NCI-H510A treated with DMSO at 0.1 percent for 48 hours (cell line): ENCODE data around the gene NLGN1.
"Not testable (repeated sequence)": the region's sequence is repeated elsewhere in the genome, so short reads cannot be mapped to it uniquely, and the experiment has no call there.

Source experiments
- DNase-seq: peaks from one replicate; lab custom pipeline; 2025; lab: John Stamatoyannopoulos, UW

The NLGN1 gene

DNA sequence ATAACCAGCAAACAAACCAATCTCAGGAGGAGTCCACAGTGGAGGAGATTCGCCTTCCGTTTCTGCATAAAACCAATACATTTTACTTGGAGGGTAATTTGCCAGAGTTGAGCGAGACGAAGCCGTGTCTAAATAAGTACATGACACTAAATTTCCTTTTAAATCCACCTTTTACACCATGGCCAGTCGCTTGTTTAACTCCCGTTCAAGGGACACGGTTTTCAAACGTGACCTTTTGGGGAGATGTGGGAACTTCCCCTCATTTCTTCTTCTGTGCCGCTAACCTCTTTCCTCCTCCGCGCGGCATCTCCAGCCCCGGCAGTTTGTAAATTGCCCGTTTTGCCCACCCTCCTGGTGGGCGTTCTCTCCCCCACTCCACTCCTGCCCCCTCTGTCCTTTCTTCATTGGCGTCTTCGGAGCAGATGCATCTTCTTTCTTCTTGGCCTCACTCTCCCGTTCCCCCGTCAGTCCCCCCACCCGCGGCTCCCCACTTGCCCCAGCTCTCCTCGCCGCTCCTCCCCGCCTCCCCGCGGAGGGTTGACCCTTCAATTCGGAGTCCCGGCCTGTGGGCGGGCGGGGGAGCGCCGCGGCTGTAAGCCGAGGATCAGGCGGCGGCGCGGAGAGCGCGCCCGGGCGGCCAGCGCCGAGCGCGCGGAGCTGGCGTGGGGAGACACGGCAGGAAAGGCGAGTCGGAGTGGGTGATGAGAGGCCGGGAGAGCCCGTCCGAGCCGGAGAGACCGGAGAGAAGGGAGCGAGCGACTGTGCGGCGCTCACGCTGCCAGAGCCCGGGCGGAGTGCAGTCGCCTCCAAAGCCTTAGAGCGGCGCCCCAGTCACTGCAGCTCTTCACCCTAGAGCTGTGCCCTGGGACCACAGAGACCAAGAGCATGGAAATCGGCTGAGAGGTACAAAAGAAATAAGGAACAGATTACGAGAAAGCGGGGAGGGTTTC, at the start of gene NLGN1:
Gene NLGN1, plus strand, starts transcription at position 584 of the 950 bp plus-strand sequence.
- peak; percentile 74 for DNase-seq

- DNase-seq = no peak
Measured at GRCh38 chr3:173351886-173352285, 45.7 kb upstream of the NLGN1 start.

- not testable (repeated sequence) for DNase-seq
Measured at GRCh38 chr3:173353137-173353536, 44.4 kb upstream of the NLGN1 start.

DNA sequence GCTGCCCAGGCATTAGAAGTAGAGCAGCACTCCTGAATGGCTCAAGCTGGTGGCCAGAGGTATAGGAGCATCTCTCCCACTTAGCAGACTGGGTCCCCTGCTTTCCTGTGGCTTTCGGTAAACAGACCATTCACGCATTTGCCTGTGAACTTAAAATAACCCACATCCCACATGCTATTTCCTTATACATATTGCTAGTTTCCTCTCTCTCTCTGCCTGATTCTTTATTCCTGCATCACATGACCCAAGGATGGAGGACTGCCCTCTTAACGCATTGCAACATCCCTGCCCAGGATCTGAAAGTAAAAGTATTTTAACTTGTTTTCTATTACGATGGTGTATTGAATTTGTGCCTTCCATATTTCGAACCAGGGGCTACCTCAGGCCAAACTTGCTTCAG, 43.4 kb upstream of the NLGN1 start:
- no peak for DNase-seq

DNA sequence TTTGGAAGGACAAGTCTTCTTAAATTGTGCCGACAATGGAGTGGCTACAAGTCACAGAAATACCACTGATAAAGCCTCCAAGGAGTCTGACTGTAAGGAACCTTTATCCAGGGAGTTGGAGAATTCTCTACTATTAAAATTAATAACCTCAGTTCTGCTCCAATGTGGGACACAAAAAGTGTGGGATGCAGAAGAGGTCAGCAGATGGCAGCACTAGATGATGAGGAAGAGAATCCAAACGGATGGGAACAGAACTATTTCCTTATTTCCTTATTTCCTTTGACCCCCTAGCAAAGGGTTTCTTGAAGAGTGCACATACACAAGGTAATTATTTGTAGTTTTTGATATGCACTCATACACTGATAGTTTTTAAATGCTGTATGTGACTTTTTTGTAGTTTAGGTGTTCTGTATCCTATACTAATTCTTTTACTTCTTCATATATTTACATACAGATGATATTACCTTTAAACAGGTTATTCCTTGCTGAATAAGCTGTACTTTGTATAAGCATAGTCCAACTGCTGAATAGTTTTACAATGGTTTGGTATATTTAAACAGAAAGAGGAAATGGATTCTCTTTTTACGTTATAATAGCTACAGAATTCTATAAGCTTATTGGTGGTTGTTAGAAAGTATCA, 25.6 kb upstream of the NLGN1 start:
- DNase-seq = peak; percentile 29

DNA sequence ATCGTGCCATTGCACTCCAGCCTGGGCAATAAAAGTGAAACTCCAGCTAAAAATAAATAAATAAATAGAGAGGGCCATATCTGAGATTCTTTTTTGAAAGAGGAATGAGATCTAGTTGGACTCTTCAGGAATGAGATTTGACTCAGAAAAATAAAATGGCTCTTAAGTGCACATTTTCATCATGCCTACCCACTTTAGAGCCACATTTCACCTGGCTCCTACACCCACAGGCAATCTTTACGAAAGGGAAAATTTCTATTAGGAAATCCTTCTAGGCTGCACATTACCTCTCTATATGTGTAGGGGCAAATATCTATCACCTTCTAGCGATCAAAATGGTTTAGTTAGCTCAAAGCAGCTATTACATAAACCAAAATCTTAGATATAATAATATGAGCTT, 16.9 kb upstream of the NLGN1 start:
- DNase-seq = no peak

DNA sequence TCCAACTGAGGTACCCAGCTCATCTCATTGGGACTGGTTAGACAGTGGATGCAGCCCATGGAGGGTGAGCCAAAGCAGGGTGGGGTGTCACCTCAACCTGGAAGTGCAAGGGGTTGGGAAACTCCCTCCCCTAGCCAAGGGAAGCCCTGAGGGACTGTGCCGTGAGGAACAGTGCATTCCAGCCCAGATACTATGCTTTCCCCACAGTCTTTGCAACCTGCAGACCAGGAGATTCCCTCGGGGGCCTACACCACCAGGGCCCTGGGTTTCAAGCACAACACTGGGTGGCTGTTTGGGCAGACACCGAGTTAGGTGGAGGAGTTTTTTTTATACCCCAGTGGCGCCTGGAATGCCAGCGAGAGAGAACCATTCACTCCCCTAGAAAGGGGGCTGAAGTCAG, 15.6 kb upstream of the NLGN1 start:
- DNase-seq = not testable (repeated sequence)

DNA sequence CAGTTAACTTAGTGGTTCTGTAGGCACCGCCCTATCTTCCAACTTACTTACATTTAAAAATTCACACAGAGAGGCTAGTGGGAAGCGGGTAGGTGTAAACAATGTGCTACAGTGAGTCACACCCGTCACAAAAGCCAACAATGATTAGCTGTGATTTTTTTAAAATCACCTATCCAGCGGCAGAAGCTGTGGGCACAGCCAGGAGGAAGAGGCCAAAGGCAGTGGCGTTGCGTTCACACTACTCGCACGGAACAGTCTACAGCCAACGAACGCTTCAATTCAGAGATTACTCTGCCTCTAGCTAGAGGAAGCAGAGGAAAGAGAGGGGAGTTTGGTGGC, 2.5 kb upstream of the NLGN1 start:
- peak; percentile 85 for DNase-seq

DNA sequence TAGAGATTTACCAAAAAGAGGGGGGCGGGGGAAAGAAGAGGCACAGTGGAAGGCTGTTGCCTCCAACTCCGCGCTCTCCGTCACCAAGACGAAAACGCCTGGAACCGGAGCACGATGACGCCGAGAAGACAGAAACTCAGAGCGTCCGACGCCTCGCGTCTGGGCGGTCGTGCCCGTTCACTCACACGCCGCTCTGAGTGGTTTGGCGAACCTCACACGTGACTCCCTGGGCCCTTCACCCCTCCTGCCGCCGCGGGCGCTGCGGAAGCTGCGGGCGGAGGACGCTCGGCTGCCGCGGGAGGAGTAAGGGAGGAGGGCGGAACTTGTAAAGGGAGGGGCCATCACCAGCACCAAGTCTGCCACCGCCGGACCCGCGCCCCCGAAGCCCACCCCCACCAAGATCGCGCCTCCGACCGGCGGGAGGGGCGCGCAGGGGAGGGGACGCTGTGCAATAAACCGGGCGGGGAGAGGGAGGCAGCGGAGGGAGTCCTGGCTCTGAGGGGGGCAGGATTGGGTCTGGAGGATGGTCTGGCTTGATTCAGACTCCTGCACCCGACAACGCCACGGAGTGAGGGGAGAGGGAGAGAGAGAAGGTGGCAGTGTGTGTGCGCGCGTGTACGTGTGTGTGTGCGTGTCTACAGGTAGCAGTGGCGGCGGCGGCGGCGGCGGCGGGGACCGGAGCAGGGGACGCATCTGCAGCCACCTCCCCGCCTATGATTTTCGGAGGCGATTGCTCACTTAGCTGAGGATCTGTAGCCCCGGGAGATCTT, 1.9 kb upstream of the NLGN1 start:
- DNase-seq = peak; percentile 85

DNA sequence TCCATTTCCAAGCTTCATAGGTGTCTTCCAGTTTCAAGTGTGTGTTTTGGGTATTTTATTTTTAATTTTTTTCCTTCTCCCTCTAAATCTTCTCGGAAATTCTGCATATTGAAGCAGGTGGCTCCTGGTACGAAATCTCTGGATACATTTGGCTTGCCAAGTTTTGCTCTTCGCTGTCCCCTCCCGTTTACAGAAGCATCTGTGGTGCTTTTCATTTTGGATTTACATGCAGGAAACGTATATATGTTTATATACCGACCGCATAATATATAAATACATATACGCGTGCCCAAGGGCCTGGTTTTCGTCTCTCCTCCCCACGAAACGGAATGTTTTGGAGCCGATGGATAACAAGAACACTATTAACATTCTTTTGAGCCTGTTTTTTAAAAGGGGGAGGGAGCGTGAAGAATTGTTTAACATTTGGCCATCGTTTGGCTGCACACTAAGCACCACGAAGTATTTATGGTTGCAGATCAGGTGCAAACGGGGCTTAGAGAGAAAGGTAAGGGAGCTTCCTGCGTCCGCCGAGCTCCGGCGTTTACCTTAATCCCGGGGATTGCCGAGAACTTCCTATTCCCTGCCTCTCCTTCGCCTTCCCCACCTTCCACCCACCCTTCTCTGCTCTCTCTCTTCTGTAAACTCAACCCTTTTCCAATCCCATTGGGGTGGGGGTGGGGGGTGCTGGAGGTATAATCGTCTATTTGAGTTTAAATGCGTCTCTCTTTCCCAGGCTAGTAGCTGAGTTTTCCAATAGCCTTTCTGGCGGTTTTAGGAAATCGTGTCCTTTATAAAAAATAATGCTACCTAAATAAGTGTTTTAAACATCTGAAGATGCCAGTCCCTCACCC, 1.1 kb upstream of the NLGN1 start:
- DNase-seq = peak; percentile 62

DNA sequence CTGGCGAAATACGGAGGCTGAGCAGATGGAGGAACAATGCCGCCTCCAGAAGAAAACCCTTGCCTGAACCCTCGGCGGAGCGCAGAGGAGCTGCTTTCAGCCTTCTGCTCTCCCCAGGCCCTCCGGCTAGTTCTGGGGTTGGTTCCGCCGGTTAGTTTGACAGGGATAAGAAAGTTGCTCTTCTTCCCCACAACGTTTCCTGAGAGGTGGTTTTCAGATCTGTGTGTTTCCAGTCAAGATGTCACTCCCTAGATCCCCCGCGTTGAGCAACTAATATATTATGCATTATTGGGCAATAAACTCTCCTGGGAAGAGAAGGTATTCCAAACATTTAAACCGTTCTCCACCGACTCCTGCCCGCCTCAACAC, 551 bp downstream of the NLGN1 start:
- DNase-seq = peak; percentile 39

DNA sequence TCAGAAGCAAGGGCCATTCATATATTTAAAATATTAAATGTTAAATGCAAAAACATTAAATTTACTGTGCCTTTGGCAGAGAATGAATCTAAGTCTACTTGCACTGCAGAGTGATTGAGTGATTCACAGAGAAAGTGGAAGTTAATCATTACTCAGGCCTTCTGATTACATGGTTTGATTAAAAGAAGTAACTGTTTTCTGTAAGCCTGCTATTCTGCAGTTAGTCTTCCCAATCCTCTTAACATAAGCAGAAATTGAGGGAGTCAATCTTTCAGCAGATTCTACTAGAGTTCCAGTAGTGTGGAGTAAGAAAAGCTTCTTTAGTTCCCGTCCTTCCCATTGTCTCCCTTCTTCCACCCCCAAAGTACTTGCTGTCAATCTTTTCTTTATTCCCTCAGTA, 1.5 kb downstream of the NLGN1 start:
- DNase-seq = no peak

- no peak for DNase-seq
Measured at GRCh38 chr3:173401369-173401768, 3.8 kb downstream of the NLGN1 start.

DNA sequence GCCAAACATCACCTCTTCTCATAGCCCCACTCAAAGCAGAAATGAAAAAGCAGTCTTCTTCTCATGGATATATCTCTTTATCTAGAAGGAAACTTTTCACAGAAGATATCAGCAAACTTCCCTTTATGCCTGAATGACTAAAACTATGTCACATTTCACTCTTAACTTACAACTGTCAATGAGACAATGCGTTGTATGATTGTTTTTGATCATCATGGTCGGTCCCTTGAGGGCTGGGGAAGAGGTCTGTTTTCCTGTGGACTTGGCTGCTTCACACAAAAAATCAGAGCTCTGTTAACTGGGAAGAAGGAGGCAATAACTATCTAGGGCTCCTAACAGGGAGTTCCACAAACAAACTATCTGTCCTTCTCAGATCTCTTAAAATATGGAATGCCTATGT, 5.1 kb downstream of the NLGN1 start:
- DNase-seq = no peak

DNA sequence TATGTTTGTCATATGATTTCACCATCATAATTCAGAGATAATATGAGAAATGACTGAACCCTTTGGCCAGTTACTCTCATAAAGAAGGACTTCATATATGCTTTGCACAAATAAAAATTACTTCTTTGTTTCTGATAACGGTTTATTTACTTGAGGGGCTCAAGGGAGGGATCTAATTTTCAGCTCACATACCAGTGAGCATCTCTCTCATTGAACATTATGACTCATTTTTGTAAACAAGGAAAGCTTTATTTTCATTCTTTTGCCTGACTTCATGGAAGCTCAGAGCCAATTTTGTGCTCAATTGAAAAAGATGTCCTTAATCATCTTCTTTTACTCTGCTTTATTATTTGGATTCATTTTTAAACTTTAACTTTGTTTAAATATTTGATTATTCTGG, 5.8 kb downstream of the NLGN1 start:
- no peak for DNase-seq

DNA sequence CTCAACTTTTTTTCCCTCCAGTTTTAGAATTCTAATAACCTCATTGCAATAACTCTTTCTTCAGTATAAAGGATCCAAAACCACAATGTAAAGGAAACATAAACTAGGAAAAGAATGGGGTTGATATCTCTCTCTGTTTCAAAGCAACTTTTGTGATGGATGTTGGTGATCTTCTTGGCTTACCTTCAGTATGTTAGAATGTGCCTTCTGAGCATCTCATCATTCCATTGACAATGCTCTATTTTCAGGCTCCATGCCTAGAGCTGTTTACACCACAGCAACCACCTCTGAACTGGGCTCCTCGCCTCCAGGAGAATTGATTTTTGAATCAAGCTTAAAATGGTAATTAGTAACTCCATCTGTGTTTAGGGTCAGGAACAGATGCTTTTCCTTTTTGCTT, 6.6 kb downstream of the NLGN1 start:
- no peak for DNase-seq

DNA sequence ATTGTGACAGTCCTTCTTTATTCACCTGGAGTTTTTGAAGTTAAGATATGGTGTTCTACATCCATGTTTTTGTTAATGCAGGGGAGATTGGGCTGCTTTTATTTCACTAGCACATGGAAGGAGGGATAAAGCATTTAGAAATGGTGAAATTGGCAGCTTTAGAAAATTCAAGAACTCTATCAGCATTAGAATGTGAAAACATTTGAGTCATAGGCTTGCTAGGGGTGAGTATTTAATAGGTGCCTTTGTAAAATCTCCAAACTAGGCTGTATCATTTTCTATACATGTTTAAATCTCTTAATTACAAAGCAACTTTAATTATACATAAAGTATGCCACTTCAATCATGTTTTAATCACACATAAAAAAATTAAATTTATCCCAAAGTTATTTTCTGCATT, 12.9 kb downstream of the NLGN1 start:
- DNase-seq = no peak

GRCh38 chr3:173410849-173411248, 13.3 kb downstream of the NLGN1 start:
- DNase-seq = peak; percentile 58

- DNase-seq = peak; percentile 44
Measured at GRCh38 chr3:173411375-173411973, 13.9 kb downstream of the NLGN1 start.

GRCh38 chr3:173416070-173416469, 18.5 kb downstream of the NLGN1 start:
- DNase-seq = no peak

GRCh38 chr3:173429076-173429475, 31.5 kb downstream of the NLGN1 start:
- no peak for DNase-seq
